ENCODE results near the gene ALDH1L2. TPM values are rescaled to one million over a fixed set of nuclear protein-coding genes. Genes with fewer than 3 reads are reported as not detected.
A peak's percentile ranks its signal among the peaks of the same experiment; 100 is the strongest.

ALDH1L2 gene
- total and polyA plus RNA-seq, 11 donors, result 0.53 to 6.7 (median 2.0) TPM

DNA sequence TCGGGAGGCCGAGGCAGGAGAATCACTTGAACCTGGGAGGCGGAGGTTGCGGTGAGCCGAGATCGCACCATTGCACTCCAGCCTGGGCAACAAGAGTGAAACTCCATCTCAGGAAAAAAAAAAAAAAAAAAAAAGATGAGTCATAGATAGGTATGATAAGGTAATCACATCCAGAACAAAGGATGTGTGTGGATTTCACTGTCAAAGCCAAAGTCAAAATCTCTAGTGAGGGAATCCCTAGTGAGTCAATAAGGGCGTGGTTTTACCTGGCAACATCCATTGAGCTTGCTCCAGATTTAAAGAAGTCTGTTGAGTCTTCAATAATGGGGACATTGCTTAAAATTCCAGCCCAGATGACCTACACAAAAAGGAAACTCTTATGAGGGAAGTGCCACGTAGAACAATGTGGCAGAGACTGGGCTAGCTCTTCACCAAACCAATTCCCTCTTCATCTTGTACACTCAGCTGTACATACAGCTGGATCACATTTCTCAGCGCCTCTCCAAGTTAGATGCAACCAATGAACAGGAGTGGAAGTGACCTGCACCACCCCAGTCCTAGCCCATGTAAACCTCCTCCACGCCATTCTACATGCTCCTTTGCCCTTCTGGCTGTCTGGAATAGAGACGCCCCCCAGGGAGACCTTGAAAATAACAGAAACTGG is 23.4 kb downstream of the ALDH1L2 start:
- peaks cover 0 to 16% (median 3%) of the 10 kb centered on the region in 12 donors for H3K9me3 ChIP-seq
- ATAC-seq (no peak), DNase-seq (no peak)
- peaks cover 0 to 67% (median 3%) of the 10 kb centered on the region in 9 donors for H3K36me3 ChIP-seq
- TF ChIP-seq POLR2A (IDR thresholded peaks at IDR 0.05), result no peak
- TF ChIP-seq, protein P1, sequence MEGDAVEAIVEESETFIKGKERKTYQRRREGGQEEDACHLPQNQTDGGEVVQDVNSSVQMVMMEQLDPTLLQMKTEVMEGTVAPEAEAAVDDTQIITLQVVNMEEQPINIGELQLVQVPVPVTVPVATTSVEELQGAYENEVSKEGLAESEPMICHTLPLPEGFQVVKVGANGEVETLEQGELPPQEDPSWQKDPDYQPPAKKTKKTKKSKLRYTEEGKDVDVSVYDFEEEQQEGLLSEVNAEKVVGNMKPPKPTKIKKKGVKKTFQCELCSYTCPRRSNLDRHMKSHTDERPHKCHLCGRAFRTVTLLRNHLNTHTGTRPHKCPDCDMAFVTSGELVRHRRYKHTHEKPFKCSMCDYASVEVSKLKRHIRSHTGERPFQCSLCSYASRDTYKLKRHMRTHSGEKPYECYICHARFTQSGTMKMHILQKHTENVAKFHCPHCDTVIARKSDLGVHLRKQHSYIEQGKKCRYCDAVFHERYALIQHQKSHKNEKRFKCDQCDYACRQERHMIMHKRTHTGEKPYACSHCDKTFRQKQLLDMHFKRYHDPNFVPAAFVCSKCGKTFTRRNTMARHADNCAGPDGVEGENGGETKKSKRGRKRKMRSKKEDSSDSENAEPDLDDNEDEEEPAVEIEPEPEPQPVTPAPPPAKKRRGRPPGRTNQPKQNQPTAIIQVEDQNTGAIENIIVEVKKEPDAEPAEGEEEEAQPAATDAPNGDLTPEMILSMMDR (IDR thresholded peaks at IDR 0.05), result no peak
- 90 to 92% (median 90%) methylated on average over 10 to 11 of the region's 11 CpGs for WGBS, 4 donors
- no peak overlapping the region for H3K4me3 ChIP-seq
- H3K27me3 ChIP-seq, result no peaks in the 10 kb centered on the region
- intact Hi-C loops (cut with DNase I), result no loop called here
- no peak overlapping the region for H3K27ac ChIP-seq
- peaks cover 0 to 4% (median 0%) of the 10 kb centered on the region in 12 donors for H3K4me1 ChIP-seq

DNA sequence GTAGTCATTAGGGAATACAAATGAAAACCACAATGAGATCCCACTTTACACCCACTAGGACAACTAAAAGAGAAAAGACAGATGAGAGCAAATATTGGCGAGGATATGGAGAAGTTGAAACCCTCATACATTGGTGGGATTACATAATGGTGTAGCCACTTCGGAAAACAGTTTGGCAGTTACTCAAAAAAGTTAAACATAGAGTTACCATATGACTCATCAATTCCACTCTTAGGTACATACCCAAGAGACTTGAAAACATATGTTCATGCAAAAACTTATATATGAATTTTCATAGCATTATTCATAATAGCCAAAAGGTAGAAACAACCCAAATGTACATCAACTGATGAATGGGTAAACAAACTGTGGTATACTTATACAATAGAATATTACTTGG is 27.1 kb downstream of the ALDH1L2 start:
- ATAC-seq, result no peak
- intact Hi-C loops (cut with DNase I), result loop anchor here in 4 of 10 donors (10.0 kb wide), 3 partner anchors 322 to 852 kb away; no protein-coding TSS in a partner anchor
- peaks cover 0 to 52% (median 3%) of the 10 kb centered on the region in 9 donors for H3K36me3 ChIP-seq
- no peak overlapping the region for H3K4me3 ChIP-seq
- no peak overlapping the region for H3K27ac ChIP-seq
- 87 to 92% (median 88%) methylated on average over 2 of the region's 2 CpGs for WGBS, 4 donors
- no peak for DNase-seq
- TF ChIP-seq POLR2A (IDR thresholded peaks at IDR 0.05), result no peak
- TF ChIP-seq, protein P1 (IDR thresholded peaks at IDR 0.05), result no peak
- peaks cover 0 to 4% (median 0%) of the 10 kb centered on the region in 12 donors for H3K4me1 ChIP-seq
- H3K27me3 ChIP-seq, result no peaks in the 10 kb centered on the region
- H3K9me3 ChIP-seq, result peaks cover 0 to 21% (median 4%) of the 10 kb centered on the region in 12 donors

DNA sequence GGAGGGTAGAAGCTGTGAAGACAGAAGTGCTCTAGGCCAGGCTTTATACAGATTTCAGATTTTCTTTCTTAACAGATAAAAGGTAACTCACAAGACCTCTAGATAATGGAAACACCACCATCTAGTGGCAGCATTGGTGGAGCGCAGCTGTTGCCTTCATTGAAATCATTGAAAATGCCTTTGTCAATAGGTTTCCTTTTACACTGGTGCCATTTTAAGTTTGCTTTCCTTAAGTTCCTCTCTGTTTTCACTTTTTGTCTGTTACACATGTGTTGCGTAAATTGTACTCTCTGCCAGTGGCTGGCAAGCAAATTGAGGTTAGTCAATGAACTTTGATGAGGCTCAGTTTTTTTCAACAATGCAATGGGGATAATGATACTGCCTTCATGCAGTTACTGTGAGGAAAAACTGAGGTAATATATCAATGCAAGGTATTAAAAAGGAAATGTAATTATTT is 31.1 kb downstream of the ALDH1L2 start:
- Histone ChIP-seq H3K27ac (no peak overlapping the region), H3K27me3 (no peaks in the 10 kb centered on the region), H3K4me1 (no peaks in the 10 kb centered on the region), H3K4me3 (no peak overlapping the region), H3K36me3 (peaks cover 0 to 51% (median 3%) of the 10 kb centered on the region in 9 donors), H3K9me3 (peaks cover 0 to 21% (median 4%) of the 10 kb centered on the region in 12 donors)
- 2 to 7% (median 6%) methylated on average over 2 of the region's 2 CpGs for WGBS, 4 donors
- ATAC-seq, result peak in 3 of 4 donors; percentile 57 to 77 (median 68)
- intact Hi-C loops (cut with DNase I), result loop anchor here in 9 of 10 donors (2.0 to 10.0 kb wide), 7 partner anchors 176 to 851 kb away; no protein-coding TSS in a partner anchor
- TF ChIP-seq, protein P1 (IDR thresholded peaks at IDR 0.05), result peak; percentile 87 to 98 (median 91)
- no peak for TF ChIP-seq POLR2A (IDR thresholded peaks at IDR 0.05)
- DNase-seq, result peak in 4 of 5 donors; percentile 38 to 62 (median 50)

DNA sequence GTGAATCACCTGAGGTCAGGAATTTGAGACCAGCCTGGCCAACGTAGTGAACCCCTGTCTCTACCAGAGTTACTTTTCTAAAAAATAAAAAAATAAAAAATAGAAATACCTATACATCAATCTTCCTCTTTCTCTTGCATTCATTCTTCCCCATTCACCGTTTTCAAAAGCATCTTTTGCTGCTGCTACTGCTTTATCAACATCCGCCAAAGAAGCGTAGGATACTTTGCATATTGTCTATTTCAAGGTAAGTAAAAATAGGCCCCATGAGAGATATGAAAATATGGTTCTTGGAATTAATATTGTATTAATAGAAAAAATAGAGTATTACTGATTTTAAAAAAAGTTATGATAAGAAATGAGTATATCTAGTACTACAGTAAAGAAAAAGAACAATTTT is 32.3 kb downstream of the ALDH1L2 start:
- WGBS, 4 donors, result 85 to 89% (median 87%) methylated on average over 4 of the region's 4 CpGs
- Histone ChIP-seq H3K4me3 (no peak overlapping the region), H3K4me1 (no peaks in the 10 kb centered on the region), H3K36me3 (peaks cover 0 to 45% (median 3%) of the 10 kb centered on the region in 9 donors), H3K27me3 (no peaks in the 10 kb centered on the region), H3K9me3 (peaks cover 0 to 17% (median 4%) of the 10 kb centered on the region in 12 donors), H3K27ac (no peak overlapping the region)
- intact Hi-C loops (cut with DNase I), result loop anchor here in 9 of 10 donors (2.0 to 10.0 kb wide), 7 partner anchors 175 to 850 kb away; no protein-coding TSS in a partner anchor
- ATAC-seq (no peak), DNase-seq (no peak)
- TF ChIP-seq, protein P1 (IDR thresholded peaks at IDR 0.05), result no peak
- no peak for TF ChIP-seq POLR2A (IDR thresholded peaks at IDR 0.05)
